Nephron (organoid): Measurements from ENCODE around the gene PRMT9.

Source experiments
- H3K27ac Mint-ChIP-seq, 3 experiments: 2 replicates each; pipeline ENCODE4 v1.8.0; 2020; ENCODE audit warnings: mixed read lengths in 3 of 3, mild to moderate bottlenecking in 2 of 3, moderate library complexity in 1 of 3
- H3K27me3 Mint-ChIP-seq: 2 replicates; pipeline ENCODE4 v1.8.0; 2021; ENCODE audit warnings: low read depth, mild to moderate bottlenecking, moderate library complexity, mixed read lengths
- H3K36me3 Mint-ChIP-seq: 2 replicates; pipeline ENCODE4 v1.8.0; 2020; ENCODE audit warnings: low read depth, mixed read lengths
- H3K4me1 Mint-ChIP-seq: 2 replicates; pipeline ENCODE4 v1.8.0; 2020; ENCODE audit warnings: mixed read lengths
- H3K4me3 Mint-ChIP-seq, 3 experiments: 2 replicates each; pipeline ENCODE4 v1.8.0; 2020; ENCODE audit warnings: mild to moderate bottlenecking in 3 of 3, mixed read lengths in 3 of 3, moderate library complexity in 2 of 3
- H3K9me3 Mint-ChIP-seq: 2 replicates; pipeline ENCODE4 v1.8.0; 2020; ENCODE audit warnings: mixed read lengths
- CTCF ChIP-seq, 3 experiments: fragments of 200-600 bp; sonication (generic); IDR thresholded peaks; one replicate each; pipeline ENCODE4 v1.5.0; 2021; ENCODE audit warnings: antibody characterized with exemption in 3 of 3; ENCODE audit not compliant: unreplicated experiment in 3 of 3

The PRMT9 gene

GRCh38 chr4:147709999-147710398 lies 26.0 kb upstream of the PRMT9 start:
- Mint-ChIP-seq H3K4me1 (peaks cover 5% of the 10 kb centered on the region), H3K36me3 (no peaks in the 10 kb centered on the region), H3K9me3 (no peaks in the 10 kb centered on the region), H3K27me3 (peaks cover 4% of the 10 kb centered on the region), H3K4me3 (no peak overlapping the region), H3K27ac (no peak overlapping the region)
- TF ChIP-seq CTCF (IDR thresholded peaks at IDR 0.05; ENCODE audit: unreplicated experiment in 3 of 3): no peak

GRCh38 chr4:147707892-147708672 lies 24.1 kb upstream of the PRMT9 start:
- Mint-ChIP-seq H3K4me1 (peaks cover 5% of the 10 kb centered on the region), H3K27me3 (peaks cover 4% of the 10 kb centered on the region), H3K9me3 (no peaks in the 10 kb centered on the region), H3K36me3 (no peaks in the 10 kb centered on the region), H3K27ac (no peak overlapping the region), H3K4me3 (no peak overlapping the region)
- peak; percentile 85 to 90 (median 90) for TF ChIP-seq CTCF (IDR thresholded peaks at IDR 0.05; ENCODE audit: unreplicated experiment in 3 of 3)

GRCh38 chr4:147704846-147705245 lies 20.9 kb upstream of the PRMT9 start:
- peak overlapping the region; percentile 33 to 86 (median 70) for H3K27ac Mint-ChIP-seq

GRCh38 chr4:147696866-147697265 lies 12.9 kb upstream of the PRMT9 start:
- peaks cover 7% of the 10 kb centered on the region for H3K27me3 Mint-ChIP-seq
- no peak overlapping the region for H3K27ac Mint-ChIP-seq
- TF ChIP-seq CTCF (IDR thresholded peaks at IDR 0.05; ENCODE audit: unreplicated experiment in 3 of 3): no peak
- peaks cover 6% of the 10 kb centered on the region for H3K9me3 Mint-ChIP-seq
- H3K36me3 Mint-ChIP-seq: no peaks in the 10 kb centered on the region
- H3K4me3 Mint-ChIP-seq: no peak overlapping the region
- no peaks in the 10 kb centered on the region for H3K4me1 Mint-ChIP-seq

More at GRCh38 chr4:147704846-147705245, 20.9 kb upstream of the PRMT9 start:
- Mint-ChIP-seq H3K36me3 (no peaks in the 10 kb centered on the region), H3K27me3 (peaks cover 4% of the 10 kb centered on the region), H3K4me1 (peaks cover 5% of the 10 kb centered on the region), H3K4me3 (no peak overlapping the region), H3K9me3 (peaks cover 3% of the 10 kb centered on the region)
- no peak for TF ChIP-seq CTCF (IDR thresholded peaks at IDR 0.05; ENCODE audit: unreplicated experiment in 3 of 3)

- Mint-ChIP-seq H3K9me3 (no peaks in the 10 kb centered on the region), H3K4me3 (no peak overlapping the region), H3K27me3 (peaks cover 11% of the 10 kb centered on the region), H3K4me1 (no peaks in the 10 kb centered on the region), H3K36me3 (no peaks in the 10 kb centered on the region), H3K27ac (no peak overlapping the region)
- no peak for TF ChIP-seq CTCF (IDR thresholded peaks at IDR 0.05; ENCODE audit: unreplicated experiment in 3 of 3)
Measured at GRCh38 chr4:147693218-147693617, 9.3 kb upstream of the PRMT9 start.

GRCh38 chr4:147691820-147692219 lies 7.9 kb upstream of the PRMT9 start:
- no peak overlapping the region for H3K4me3 Mint-ChIP-seq
- TF ChIP-seq CTCF (IDR thresholded peaks at IDR 0.05; ENCODE audit: unreplicated experiment in 3 of 3): no peak
- H3K9me3 Mint-ChIP-seq: no peaks in the 10 kb centered on the region
- H3K4me1 Mint-ChIP-seq: no peaks in the 10 kb centered on the region
- H3K36me3 Mint-ChIP-seq: no peaks in the 10 kb centered on the region
- peaks cover 11% of the 10 kb centered on the region for H3K27me3 Mint-ChIP-seq
- no peak overlapping the region for H3K27ac Mint-ChIP-seq
